Brain microvascular endothelial cell (primary cell): ENCODE data around the gene FBXW5.

Experiments used
- DNase-seq: peaks from one replicate; pipeline ENCODE4 v3.0.0-alpha.2; 2020
- H3K27ac ChIP-seq: fragments of 250-450 bp; sonication (Bioruptor Pico); 2 replicates; pipeline ENCODE4 v1.5.1; 2020; ENCODE audit warnings: mild to moderate bottlenecking, moderate library complexity
- H3K27me3 ChIP-seq: fragments of 250-450 bp; sonication (Bioruptor Pico); replicated peaks from 2 replicates; pipeline ENCODE4 v1.5.1; 2020; ENCODE audit warnings: mild to moderate bottlenecking
- H3K36me3 ChIP-seq: fragments of 250-450 bp; sonication (Bioruptor Pico); replicated peaks from 2 replicates; pipeline ENCODE4 v1.5.1; 2020; ENCODE audit warnings: mild to moderate bottlenecking
- H3K4me3 ChIP-seq: 2 replicates; pipeline ENCODE4 v1.5.1; 2011; ENCODE audit warnings: low read depth, mild to moderate bottlenecking, control low read depth, low read length, moderate library complexity
- CTCF ChIP-seq: IDR thresholded peaks from 2 replicates; pipeline ENCODE4 v1.5.1; 2011; ENCODE audit warnings: low read depth, mild to moderate bottlenecking, moderate library complexity, low read length, control low read depth, inconsistent platforms; ENCODE audit errors: missing control alignments
- in situ Hi-C: cut with HindIII; loops from 2 replicates; pipeline ENCODE4 v1.10.0; 2017; ENCODE audit warnings: low sequenced_read_pairs, low pct_ligation_motif_present

The FBXW5 gene

GRCh38 chr9:136946228-136947027, 1.9 kb upstream of the FBXW5 start:
- H3K4me3 ChIP-seq, result no peak overlapping the region
- TF ChIP-seq CTCF, result no peak
- in situ Hi-C loops, result loop anchor here (25.0 kb wide), 1 partner anchor 91 kb away; the partner anchor contains the start of genes ABCA2, FUT7 and NPDC1

GRCh38 chr9:136945333-136946227, 1.0 kb upstream of the FBXW5 start:
- no peak overlapping the region for H3K27ac ChIP-seq
- no peak for TF ChIP-seq CTCF

More at GRCh38 chr9:136946228-136947027, 1.9 kb upstream of the FBXW5 start:
- Histone ChIP-seq H3K27ac (no peak overlapping the region), H3K27me3 (no peaks in the 10 kb centered on the region), H3K36me3 (peaks cover 19% of the 10 kb centered on the region)
- no peak for DNase-seq

GRCh38 chr9:136944212-136944518, 373 bp downstream of the FBXW5 start:
- Histone ChIP-seq H3K27ac (peak overlapping the region; percentile 75), H3K4me3 (peak overlapping the region; percentile 76), H3K36me3 (peaks cover 42% of the 10 kb centered on the region), H3K27me3 (no peaks in the 10 kb centered on the region)
- TF ChIP-seq CTCF, result no peak
- DNase-seq, result no peak
- in situ Hi-C loops, result loop anchor here (25.0 kb wide), 1 partner anchor 93 kb away; the partner anchor contains the start of genes ABCA2, FUT7 and NPDC1

More at GRCh38 chr9:136945333-136946227, 1.0 kb upstream of the FBXW5 start:
- Histone ChIP-seq H3K27me3 (no peaks in the 10 kb centered on the region), H3K36me3 (peaks cover 27% of the 10 kb centered on the region), H3K4me3 (no peak overlapping the region)
- no peak for DNase-seq
- in situ Hi-C loops, result loop anchor here (25.0 kb wide), 1 partner anchor 92 kb away; the partner anchor contains the start of genes ABCA2, FUT7 and NPDC1

- no peak for TF ChIP-seq CTCF
- peak; percentile 21 for DNase-seq
- H3K27me3 ChIP-seq, result no peaks in the 10 kb centered on the region
- peak overlapping the region; percentile 75 for H3K27ac ChIP-seq
- peaks cover 45% of the 10 kb centered on the region for H3K36me3 ChIP-seq
- in situ Hi-C loops, result loop anchor here (25.0 kb wide), 1 partner anchor 94 kb away; the partner anchor contains the start of genes ABCA2, FUT7 and NPDC1
- peak overlapping the region; percentile 76 for H3K4me3 ChIP-seq
Measured at GRCh38 chr9:136943291-136944211, 987 bp downstream of the FBXW5 start.

GRCh38 chr9:136942881-136943230, 1.7 kb downstream of the FBXW5 start:
- in situ Hi-C loops, result loop anchor here (25.0 kb wide), 1 partner anchor 94 kb away; the partner anchor contains the start of genes ABCA2, FUT7 and NPDC1
- Histone ChIP-seq H3K27ac (no peak overlapping the region), H3K36me3 (peaks cover 45% of the 10 kb centered on the region)

More at GRCh38 chr9:136942881-136943230, 1.7 kb downstream of the FBXW5 start:
- Histone ChIP-seq H3K4me3 (peak overlapping the region; percentile 76), H3K27me3 (no peaks in the 10 kb centered on the region)
- no peak for TF ChIP-seq CTCF
- no peak for DNase-seq
